ENCODE data around the gene SCGB2A2.

The SCGB2A2 gene

DNA sequence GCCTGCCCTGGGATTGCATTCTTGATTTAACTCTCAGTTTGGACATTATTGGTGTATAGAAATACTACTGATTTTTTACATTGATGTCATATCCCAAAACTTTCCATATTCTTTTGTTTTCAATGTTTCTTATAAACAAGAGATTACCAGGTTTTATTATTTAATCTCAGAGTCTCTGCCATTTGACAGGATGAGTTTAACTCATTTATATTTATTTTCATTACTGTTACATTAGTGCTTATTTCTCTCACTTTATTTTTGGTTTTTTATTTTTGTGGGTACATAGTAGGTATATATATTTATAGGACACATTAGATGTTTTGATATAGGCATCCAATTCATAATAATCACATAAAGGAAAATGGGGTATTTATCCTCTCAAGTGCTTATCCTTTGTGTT is 38.0 kb downstream of the SCGB2A2 start:
- no peak for DNase-seq

GRCh38 chr11:62309991-62310390 is 40.0 kb downstream of the SCGB2A2 start:
- no peak for DNase-seq

DNA sequence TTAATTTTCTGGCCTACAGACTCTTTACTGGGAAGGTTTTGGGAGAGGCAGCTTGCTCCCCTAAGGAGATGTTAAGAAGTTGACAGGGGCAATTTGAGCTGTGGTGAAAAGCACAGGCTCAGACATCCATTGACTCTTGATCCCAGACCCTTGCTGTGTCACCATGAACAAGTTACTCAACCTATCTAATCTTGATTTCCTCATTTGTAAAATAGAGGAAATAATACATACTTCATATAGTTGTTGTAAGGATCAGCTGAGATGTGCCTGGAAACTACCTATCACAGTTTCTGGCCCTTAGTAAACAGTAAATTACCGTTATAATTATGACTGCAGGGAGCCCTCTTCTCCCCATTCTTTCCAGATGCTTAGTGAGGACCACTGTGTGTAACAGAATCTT is 45.5 kb downstream of the SCGB2A2 start:
- DNase-seq, result no peak

DNA sequence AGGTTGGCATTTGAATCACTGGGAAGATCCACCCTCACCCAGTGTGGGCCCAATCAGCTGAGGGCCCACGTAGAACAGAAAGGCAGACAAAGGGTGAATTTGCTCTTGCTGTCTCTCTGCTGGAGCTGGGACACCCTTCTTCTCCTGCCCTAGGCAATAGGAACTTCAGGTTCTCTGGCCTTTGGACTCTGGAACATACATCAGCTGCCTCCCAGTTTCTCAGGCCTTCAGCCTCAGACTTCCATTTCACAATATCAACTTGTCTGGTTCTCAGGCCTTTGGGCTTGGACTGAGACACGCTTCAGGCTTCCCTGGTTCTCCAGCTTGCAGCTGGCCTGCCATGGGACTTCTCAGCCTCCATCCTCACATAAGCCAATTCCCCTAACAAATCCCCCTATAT is 52.6 kb downstream of the SCGB2A2 start:
- DNase-seq, result no peak

All from NCI-H226 (cell line).